B cell (primary cell): ENCODE results near the gene DNAH12. TPM values are rescaled to one million over a fixed set of nuclear protein-coding genes. Genes with fewer than 3 reads are reported as not detected.

Source experiments
- ATAC-seq: fragments of 200-7000 bp; cut with Tn5 transposase; one replicate; pipeline ENCODE4 v1.10.0; 2021; ENCODE audit warnings: low read depth, mild to moderate bottlenecking, moderate number of reproducible peaks, moderate library complexity
- CTCF ChIA-PET: fragments of 350-600 bp; sonication (Branson Sonifier 250); formaldehyde crosslinking; loops from one replicate; lab custom pipeline; 2021; ENCODE audit warnings: antibody characterized with exemption, inconsistent platforms; lab: Charles Lee
- POLR2A ChIA-PET: fragments of 350-600 bp; sonication (Branson Sonifier 250); formaldehyde crosslinking; loops from one replicate; lab custom pipeline; 2021; ENCODE audit warnings: antibody characterized with exemption; lab: Charles Lee
- DNase-seq: peaks from one replicate; pipeline ENCODE4 v3.0.0; 2013
- H2AFZ ChIP-seq: 2 replicates; pipeline ENCODE4 v1.6.1; 2012; ENCODE audit warnings: mild to moderate bottlenecking, low read depth, low read length; ENCODE audit not compliant: insufficient read depth, poor library complexity, severe bottlenecking
- H3K27ac ChIP-seq, 2 donors: 1 replicate in 1 of 2; 2 replicates in 1 of 2; pipeline ENCODE4 v1.5.1; 2012 to 2013; ENCODE audit warnings: low read length in 2 of 2, mild to moderate bottlenecking in 2 of 2, moderate library complexity in 1 of 2
- H3K27me3 ChIP-seq, 4 experiments: fragments of 200-600 bp in 1 of 4; sonication (generic) in 1 of 4; replicated peaks in 1 of 4; 1 replicate in 2 of 4; 2 replicates in 2 of 4; pipeline versions ENCODE4 v1.6.1 to v1.7.0; 2013 to 2016; ENCODE audit warnings: low read length in 3 of 4, mild to moderate bottlenecking in 2 of 4, mixed read lengths in 1 of 4, moderate library complexity in 1 of 4; ENCODE audit not compliant: insufficient read depth in 4 of 4, control insufficient read depth in 3 of 4; ENCODE audit errors: control extremely low read depth in 1 of 4
- H3K36me3 ChIP-seq, 2 experiments: replicated peaks in 1 of 2; 1 replicate in 1 of 2; 2 replicates in 1 of 2; pipeline versions ENCODE4 v1.6.1 to v1.7.1; 2013; ENCODE audit warnings: low read length in 1 of 2; ENCODE audit not compliant: insufficient read depth in 2 of 2, control insufficient read depth in 1 of 2; ENCODE audit errors: control extremely low read depth in 1 of 2, extremely low read depth in 1 of 2
- H3K4me1 ChIP-seq, 2 donors: fragments of 200-600 bp in 1 of 2; sonication (generic) in 1 of 2; 1 replicate in 1 of 2; 2 replicates in 1 of 2; pipeline versions ENCODE4 v1.5.1 to v1.6.1; 2013 to 2017; ENCODE audit warnings: low read length in 2 of 2; ENCODE audit not compliant: control insufficient read depth in 2 of 2, insufficient read depth in 2 of 2
- H3K4me2 ChIP-seq: replicated peaks from 2 replicates; pipeline ENCODE3; 2012; ENCODE audit warnings: mild to moderate bottlenecking, low read depth, low read length; ENCODE audit not compliant: poor library complexity, severe bottlenecking
- H3K4me3 ChIP-seq, 5 experiments: fragments of 200-600 bp in 1 of 5; sonication (generic) in 1 of 5; 1 replicate in 3 of 5; 2 replicates in 2 of 5; pipeline versions ENCODE4 v1.5.1 to v1.7.0; 2011 to 2016; ENCODE audit warnings: low read length in 4 of 5, mild to moderate bottlenecking in 4 of 5, low read depth in 2 of 5, control low read depth in 1 of 5, moderate library complexity in 1 of 5; ENCODE audit not compliant: insufficient read depth in 1 of 5; ENCODE audit errors: control extremely low read depth in 1 of 5, extremely low read depth in 1 of 5
- H3K79me2 ChIP-seq: fragments of 200-600 bp; sonication (generic); one replicate; pipeline ENCODE4 v1.6.0; 2016; ENCODE audit warnings: low read length; ENCODE audit not compliant: control insufficient read depth, insufficient read depth
- H3K9ac ChIP-seq: fragments of 200-600 bp; sonication (generic); 2 replicates; pipeline ENCODE4 v1.6.1; 2017; ENCODE audit warnings: mild to moderate bottlenecking, low read length, moderate library complexity
- H3K9me3 ChIP-seq, 3 donors: one replicate each; pipeline versions ENCODE4 v1.6.1 to v1.7.1; 2013; ENCODE audit warnings: low read length in 2 of 3; ENCODE audit not compliant: control insufficient read depth in 2 of 3, insufficient read depth in 1 of 3; ENCODE audit errors: control extremely low read depth in 1 of 3
- H4K20me1 ChIP-seq: 2 replicates; pipeline ENCODE4 v1.6.0; 2012; ENCODE audit warnings: mild to moderate bottlenecking, low read length; ENCODE audit not compliant: insufficient read depth, control insufficient read depth, poor library complexity, severe bottlenecking
- H3K27ac Mint-ChIP-seq: one replicate; pipeline ENCODE4 v1.8.0; 2021; ENCODE audit warnings: mixed read lengths
- H3K27me3 Mint-ChIP-seq: one replicate; pipeline ENCODE4 v1.8.0; 2021; ENCODE audit warnings: mixed read lengths
- H3K4me1 Mint-ChIP-seq: one replicate; pipeline ENCODE4 v1.8.0; 2021; ENCODE audit warnings: mixed read lengths
- H3K4me3 Mint-ChIP-seq: one replicate; pipeline ENCODE4 v1.8.0; 2021; ENCODE audit warnings: mixed read lengths
- H3K9me3 Mint-ChIP-seq: one replicate; pipeline ENCODE4 v1.8.0; 2022; ENCODE audit warnings: mixed read lengths; ENCODE audit not compliant: insufficient read depth
- EZH2 ChIP-seq: IDR thresholded peaks from 2 replicates; pipeline ENCODE4 v1.6.1; 2012; ENCODE audit warnings: borderline replicate concordance, low read depth, mild to moderate bottlenecking, moderate library complexity, low read length; ENCODE audit not compliant: insufficient read depth, poor library complexity, severe bottlenecking
- WGBS: methylation state at CpG from one replicate; pipeline ENCODE4 v1.1.5; 2013; ENCODE audit warnings: missing lambda C conversion rate; ENCODE audit not compliant: insufficient coverage; 5-methylcytosine and 5-hydroxymethylcytosine counted together
- intact Hi-C: fragments of 100-400 bp; cut with micrococcal nuclease; formaldehyde crosslinking; loops from one replicate; pipeline ENCODE4 v1.10.0; 2022
- polyA plus RNA-seq: library from polyadenylated mRNA; depleted of rRNA; stranded (reverse); fragments of >200 nt; gene quantifications from 2 replicates; pipeline ENCODE4 v1.2.3, GENCODE V29; 2012
- total RNA-seq, 2 donors: library from RNA; stranded (reverse); fragments of 120-200 nt in 1 of 2; gene quantifications; 1 replicate in 1 of 2; 2 replicates in 1 of 2; pipeline versions ENCODE4 v1.2.3 to v1.2.4, GENCODE V29; 2013 to 2022
- TF ChIP-seq, protein P1 (sequence below): fragments of 200-600 bp; IDR thresholded peaks from one replicate; pipeline ENCODE4 v1.8.0; 2022; ENCODE audit warnings: antibody characterized with exemption, mild to moderate bottlenecking

Gene DNAH12
- total and polyA plus RNA-seq, 2 donors (not counting 1 experiment from before 2014, with no cell fraction given) = 0.09 to 0.17 TPM

DNA sequence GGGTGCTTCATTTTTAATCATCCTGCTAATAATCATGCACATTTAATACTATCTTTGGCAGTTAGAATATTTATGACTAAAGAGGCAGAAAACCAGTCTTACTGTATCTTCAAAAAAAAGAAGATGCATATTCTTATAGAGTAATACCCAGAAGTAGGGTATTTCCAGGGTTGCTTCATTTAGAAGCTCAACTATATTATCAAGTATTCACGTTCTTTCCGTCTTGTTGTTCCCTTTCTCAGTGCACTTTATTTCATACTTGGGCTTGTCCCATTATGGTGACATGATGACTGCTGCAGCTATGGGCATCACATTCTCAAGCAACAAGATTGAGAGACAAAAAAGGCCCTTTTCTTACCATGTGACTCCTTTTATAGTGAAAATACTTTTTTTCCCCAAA, 154.9 kb downstream of the DNAH12 start:
- ATAC-seq = no peak
- Histone ChIP-seq H3K9me3 (no peaks in the 10 kb centered on the region), H3K27me3 (no peaks in the 10 kb centered on the region), H3K27ac (no peak overlapping the region), H3K36me3 (no peaks in the 10 kb centered on the region), H4K20me1 (no peaks in the 10 kb centered on the region), H3K9ac (no peak overlapping the region), H3K4me3 (no peak overlapping the region), H3K4me1 (peaks cover 3 to 4% of the 10 kb centered on the region in 2 donors), H2AFZ (no peak overlapping the region), H3K4me2 (no peak overlapping the region), H3K79me2 (no peaks in the 10 kb centered on the region)
- Mint-ChIP-seq H3K9me3 (no peaks in the 10 kb centered on the region), H3K27me3 (no peaks in the 10 kb centered on the region), H3K4me1 (peaks cover 6% of the 10 kb centered on the region), H3K4me3 (no peak overlapping the region), H3K27ac (no peak overlapping the region)
- DNase-seq = no peak
- CTCF ChIA-PET = no interaction called here
- intact Hi-C loops = no loop called here
- WGBS = 80% methylated on average over 1 of the region's 2 CpGs
- TF ChIP-seq, protein P1, sequence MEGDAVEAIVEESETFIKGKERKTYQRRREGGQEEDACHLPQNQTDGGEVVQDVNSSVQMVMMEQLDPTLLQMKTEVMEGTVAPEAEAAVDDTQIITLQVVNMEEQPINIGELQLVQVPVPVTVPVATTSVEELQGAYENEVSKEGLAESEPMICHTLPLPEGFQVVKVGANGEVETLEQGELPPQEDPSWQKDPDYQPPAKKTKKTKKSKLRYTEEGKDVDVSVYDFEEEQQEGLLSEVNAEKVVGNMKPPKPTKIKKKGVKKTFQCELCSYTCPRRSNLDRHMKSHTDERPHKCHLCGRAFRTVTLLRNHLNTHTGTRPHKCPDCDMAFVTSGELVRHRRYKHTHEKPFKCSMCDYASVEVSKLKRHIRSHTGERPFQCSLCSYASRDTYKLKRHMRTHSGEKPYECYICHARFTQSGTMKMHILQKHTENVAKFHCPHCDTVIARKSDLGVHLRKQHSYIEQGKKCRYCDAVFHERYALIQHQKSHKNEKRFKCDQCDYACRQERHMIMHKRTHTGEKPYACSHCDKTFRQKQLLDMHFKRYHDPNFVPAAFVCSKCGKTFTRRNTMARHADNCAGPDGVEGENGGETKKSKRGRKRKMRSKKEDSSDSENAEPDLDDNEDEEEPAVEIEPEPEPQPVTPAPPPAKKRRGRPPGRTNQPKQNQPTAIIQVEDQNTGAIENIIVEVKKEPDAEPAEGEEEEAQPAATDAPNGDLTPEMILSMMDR = no peak
- TF ChIP-seq EZH2 = no peak
- POLR2A ChIA-PET = no interaction called here

DNA sequence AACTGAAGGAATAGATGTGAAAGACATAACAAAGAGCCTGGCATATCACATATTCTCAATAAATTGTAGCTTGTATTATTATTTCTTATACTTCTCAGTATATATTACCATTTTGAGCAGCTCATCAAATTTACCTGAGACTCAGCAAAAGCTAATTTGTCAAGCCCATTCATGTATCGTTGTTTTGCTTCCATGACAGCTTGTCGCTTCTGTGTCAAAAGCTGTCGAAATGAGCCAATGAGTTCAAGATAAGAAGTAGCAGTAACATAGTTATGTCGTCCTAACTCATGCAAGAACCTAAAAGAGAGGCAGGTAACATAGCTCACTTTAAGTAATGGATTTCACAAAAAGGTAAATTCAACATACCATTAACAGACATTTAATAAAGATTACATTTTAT, 157.8 kb downstream of the DNAH12 start:
- no peak for TF ChIP-seq EZH2
- TF ChIP-seq, protein P1 = no peak
- POLR2A ChIA-PET = no interaction called here

More for the DNA sequence above, 157.8 kb downstream of the DNAH12 start:
- Histone ChIP-seq H3K4me2 (no peak overlapping the region), H2AFZ (no peak overlapping the region), H3K9ac (no peak overlapping the region), H3K4me3 (no peak overlapping the region), H3K9me3 (no peaks in the 10 kb centered on the region), H3K27me3 (no peaks in the 10 kb centered on the region), H3K27ac (no peak overlapping the region), H3K4me1 (peaks cover 0 to 12% of the 10 kb centered on the region in 2 donors), H4K20me1 (no peaks in the 10 kb centered on the region), H3K79me2 (no peaks in the 10 kb centered on the region), H3K36me3 (no peaks in the 10 kb centered on the region)
- 100% methylated on average over 1 of the region's 4 CpGs for WGBS
- no peak overlapping the region for H3K4me3 Mint-ChIP-seq
- intact Hi-C loops = no loop called here
- H3K9me3 Mint-ChIP-seq = no peaks in the 10 kb centered on the region
- peaks cover 7% of the 10 kb centered on the region for H3K4me1 Mint-ChIP-seq
- ATAC-seq (no peak), DNase-seq (no peak)
- H3K27ac Mint-ChIP-seq = no peak overlapping the region
- H3K27me3 Mint-ChIP-seq = no peaks in the 10 kb centered on the region
- CTCF ChIA-PET = interaction anchor here (0.6 to 1.7 kb wide), 2 partner anchors 11 to 520 kb away, joined by 3 to 4 read pairs; no protein-coding TSS in a partner anchor
